HepG2 (cell line): ENCODE data around the gene LGALS7B. TPM values are rescaled to one million over a fixed set of nuclear protein-coding genes. Genes with fewer than 3 reads are reported as not detected.
"Not testable (repeated sequence)": the region's sequence is repeated elsewhere in the genome, so short reads cannot be mapped to it uniquely, and the experiment has no call there.

ENCODE experiments used
- ATAC-seq: fragments of 200-7000 bp; cut with Tn5 transposase; 3 replicates; pipeline ENCODE4 v1.9.1; 2020; ENCODE audit warnings: mild to moderate bottlenecking, moderate library complexity
- BruUV-seq: library from RNA; stranded (reverse); fragments of 400-500 nt; replicated peaks from 2 replicates; lab custom pipeline; 2021; lab: Mats Ljungman, UMichigan
- CTCF ChIA-PET: fragments of 300-600 bp; formaldehyde crosslinking; extraction: SDS; loops from one replicate; lab custom pipeline; 2021; ENCODE audit warnings: low total read pairs, inconsistent platforms, low intra/inter-chr PET ratio; lab: Yijun Ruan, JAX
- POLR2A ChIA-PET: fragments of 350-600 bp; sonication (Branson Sonifier 250); formaldehyde crosslinking; loops from one replicate; lab custom pipeline; 2020; ENCODE audit warnings: antibody characterized with exemption, inconsistent platforms; lab: Yijun Ruan, JAX
- DNase-seq: peaks from one replicate; pipeline ENCODE4 v3.0.0-alpha.2; 2015; ENCODE audit warnings: low spot score
- FAIRE-seq: peaks from 3 replicates; lab custom pipeline; 2011; peaks lifted over from hg19 to GRCh38; lab: Jason Lieb, UNC
- H2AFZ ChIP-seq: one replicate; pipeline ENCODE4 v1.6.1; 2011; ENCODE audit warnings: low read length, inconsistent platforms
- H3K27ac ChIP-seq: fragments of 300-600 bp; 3 replicates; pipeline ENCODE4 v1.8.0; 2011; ENCODE audit warnings: mixed run types, mild to moderate bottlenecking, mixed read lengths, low read length, inconsistent platforms; ENCODE audit not compliant: insufficient read depth; ENCODE audit errors: extremely low read length
- H3K27me3 ChIP-seq, 2 experiments: fragments of 200-600 bp in 1 of 2; 2 replicates in 1 of 2; 3 replicates in 1 of 2; pipeline versions ENCODE4 v1.6.0 to v1.8.0; 2011; ENCODE audit warnings: low read length in 2 of 2, mild to moderate bottlenecking in 2 of 2, moderate library complexity in 2 of 2, inconsistent platforms in 1 of 2; ENCODE audit not compliant: insufficient read depth in 2 of 2, control insufficient read depth in 1 of 2
- H3K36me3 ChIP-seq, 2 experiments: fragments of 200-600 bp in 1 of 2; replicated peaks in 1 of 2; 2 replicates in 1 of 2; 3 replicates in 1 of 2; pipeline versions ENCODE4 v1.5.1 to v1.8.0; 2011; ENCODE audit warnings: low read length in 2 of 2, inconsistent platforms in 1 of 2; ENCODE audit not compliant: insufficient read depth in 2 of 2, control insufficient read depth in 1 of 2
- H3K4me1 ChIP-seq: 2 replicates; pipeline ENCODE4 v1.5.1; 2012; ENCODE audit warnings: low read length, inconsistent platforms; ENCODE audit not compliant: insufficient read depth
- H3K4me2 ChIP-seq: 2 replicates; pipeline ENCODE4 v1.6.0; 2011; ENCODE audit warnings: low read depth, low read length, inconsistent platforms
- H3K4me3 ChIP-seq, 3 experiments: fragments of 200-600 bp in 1 of 3; sonication (generic), shearing (Covaris generic) in 1 of 3; replicated peaks in 1 of 3; 2 replicates each; pipeline ENCODE4 v1.5.1; 2011 to 2016; ENCODE audit warnings: low read length in 3 of 3, inconsistent platforms in 2 of 3, low read depth in 2 of 3, mild to moderate bottlenecking in 2 of 3, control low read depth in 1 of 3, mixed read lengths in 1 of 3; ENCODE audit not compliant: insufficient read depth in 1 of 3
- H3K79me2 ChIP-seq: one replicate; pipeline ENCODE4 v1.6.1; 2011; ENCODE audit warnings: low read length, inconsistent platforms; ENCODE audit not compliant: insufficient read depth
- H3K9ac ChIP-seq: 2 replicates; pipeline ENCODE4 v1.6.0; 2011; ENCODE audit warnings: mild to moderate bottlenecking, low read depth, low read length, inconsistent platforms; ENCODE audit not compliant: insufficient read depth
- H3K9me3 ChIP-seq: 2 replicates; pipeline ENCODE4 v1.5.1; 2012; ENCODE audit warnings: mild to moderate bottlenecking, low read length
- H4K20me1 ChIP-seq: 2 replicates; pipeline ENCODE4 v1.6.0; 2011; ENCODE audit warnings: inconsistent platforms, mild to moderate bottlenecking, low read length, moderate library complexity; ENCODE audit not compliant: insufficient read depth
- ATF4 ChIP-seq, 2 experiments: fragments of 450-650 bp in 1 of 2; sonication (generic) in 1 of 2; formaldehyde crosslinking; IDR thresholded peaks; 2 replicates each; pipeline versions ENCODE4 v1.5.0 to v1.8.0; 2020 to 2022; ENCODE audit warnings: mild to moderate bottlenecking in 1 of 2, missing genetic modification reagents in 1 of 2
- CEBPB ChIP-seq: IDR thresholded peaks from 2 replicates; pipeline ENCODE4 v1.6.1; 2011; ENCODE audit warnings: low read depth, low read length, improper control_type of control experiment, borderline replicate concordance
- CEBPG ChIP-seq: IDR thresholded peaks from 2 replicates; pipeline ENCODE4 v1.6.1; 2016
- HNRNPK ChIP-seq: fragments of 200-400 bp; formaldehyde crosslinking; IDR thresholded peaks from 2 replicates; pipeline ENCODE4 v1.6.1; 2018; ENCODE audit warnings: low read length, low read depth, moderate library complexity, mild to moderate bottlenecking; ENCODE audit not compliant: poor library complexity, severe bottlenecking
- RBFOX2 ChIP-seq: fragments of 200-400 bp; formaldehyde crosslinking; IDR thresholded peaks from 2 replicates; pipeline ENCODE4 v1.6.1; 2017; ENCODE audit warnings: low read depth, mild to moderate bottlenecking, low read length
- WGBS: methylation state at CpG from one replicate; pipeline ENCODE4 v1.1.6; 2017; ENCODE audit warnings: low lambda C conversion rate; 5-methylcytosine and 5-hydroxymethylcytosine counted together
- in situ Hi-C: cut with HindIII; loops from 2 replicates; pipeline ENCODE4 v1.10.0; 2017; ENCODE audit warnings: low pct_unique_long_range_greater_than_20kb; ENCODE audit not compliant: extremely low pct_ligation_motif_present
- intact Hi-C: fragments of 100-400 bp; cut with micrococcal nuclease; formaldehyde crosslinking; loops from one replicate; pipeline ENCODE4 v1.10.0; 2022; ENCODE audit not compliant: unreplicated experiment
- polyA plus RNA-seq, 8 experiments: library from polyadenylated mRNA; depleted of rRNA in 3 of 8; stranded (reverse) in 7 of 8; unstranded in 1 of 8; fragments of >200 nt; fragmentation: Illumina TruSeq in 4 of 8; extraction: Trizol in 4 of 8; gene quantifications; 2 replicates each; pipeline versions ENCODE4 v1.2.1 to v1.2.3, GENCODE V29; 2011 to 2016; ENCODE audit warnings: low read depth in 4 of 8, missing spikeins in 1 of 8, mixed read lengths in 1 of 8; ENCODE audit not compliant: insufficient read depth in 1 of 8
- total RNA-seq, 5 experiments: library from RNA; depleted of rRNA; stranded (reverse); fragments of >200 nt; fragmentation: Illumina TruSeq; extraction: Trizol; gene quantifications; 2 replicates each; pipeline ENCODE4 v1.2.3, GENCODE V29; 2016; ENCODE audit warnings: low read depth in 1 of 5
- TF ChIP-seq, protein P1 (sequence below): sonication (generic); formaldehyde crosslinking; IDR thresholded peaks from 2 replicates; pipeline ENCODE4 v1.4.0; 2020; ENCODE audit warnings: missing genetic modification reagents

Gene LGALS7B
- total and polyA plus RNA-seq, 2 of the 13 experiments (the other 11 are each of a cell fraction or from before 2014, with no cell fraction given): 1.7 to 2.1 TPM

DNA sequence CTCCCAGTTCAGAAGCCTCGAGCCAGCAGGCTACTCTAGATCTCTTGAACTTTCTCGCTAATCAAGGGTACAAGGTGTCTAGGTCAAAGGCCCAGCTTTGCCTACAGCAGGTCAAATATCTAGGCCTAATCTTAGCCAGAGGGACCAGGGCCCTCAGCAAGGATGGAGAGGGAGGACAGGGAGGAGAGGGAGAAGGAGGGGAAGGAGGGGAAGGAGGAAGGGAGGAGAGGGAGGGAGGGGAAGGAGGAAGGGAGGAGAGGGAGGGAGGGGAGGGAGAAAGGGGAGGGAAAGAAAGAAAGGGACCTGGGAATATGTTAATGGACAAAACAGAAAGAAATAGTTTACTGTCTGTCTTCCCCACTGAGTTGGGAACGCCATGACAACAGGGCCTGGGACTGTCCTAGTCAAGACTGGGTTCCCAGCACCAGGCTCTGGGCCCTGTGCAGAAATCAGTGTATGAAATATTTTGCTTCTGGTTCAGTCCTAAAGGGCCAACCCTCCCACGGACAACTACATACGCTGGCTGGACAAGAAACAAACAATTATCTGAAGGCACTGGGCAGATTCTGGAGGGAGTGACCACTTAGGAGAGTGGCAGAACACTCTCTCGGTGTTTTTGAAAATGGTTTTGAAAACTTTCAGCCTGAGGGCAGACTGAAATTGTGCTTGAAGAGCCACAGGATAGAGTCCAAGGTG is 38.0 kb downstream of the LGALS7B start:
- CTCF ChIA-PET: no interaction called here

GRCh38 chr19:38829203-38829602 is 40.2 kb downstream of the LGALS7B start:
- H2AFZ ChIP-seq, H3K9me3 ChIP-seq, BruUV-seq, H3K27me3 ChIP-seq, in situ Hi-C loops, DNase-seq, CTCF ChIA-PET, H4K20me1 ChIP-seq, H3K27ac ChIP-seq, H3K79me2 ChIP-seq, H3K4me3 ChIP-seq, ATAC-seq, H3K4me2 ChIP-seq, H3K9ac ChIP-seq, intact Hi-C loops, FAIRE-seq: not testable (repeated sequence)
- POLR2A ChIA-PET: interaction anchor here (0.6 to 2.3 kb wide), 2 partner anchors 10 to 20 kb away, joined by 3 to 8 read pairs; no protein-coding TSS in a partner anchor
- TF ChIP-seq CEBPG (CRISPR knock-in tag) (peak; percentile 39; the same call in 1 of the 2 replicates), ATF4 (CRISPR knock-in tag; IDR thresholded peaks at IDR 0.05) (peak in 1 of 2 experiments; percentile 64; a peak in 2 of 4 replicates), CEBPB (peak; percentile 83)
- TF ChIP-seq, protein P1, sequence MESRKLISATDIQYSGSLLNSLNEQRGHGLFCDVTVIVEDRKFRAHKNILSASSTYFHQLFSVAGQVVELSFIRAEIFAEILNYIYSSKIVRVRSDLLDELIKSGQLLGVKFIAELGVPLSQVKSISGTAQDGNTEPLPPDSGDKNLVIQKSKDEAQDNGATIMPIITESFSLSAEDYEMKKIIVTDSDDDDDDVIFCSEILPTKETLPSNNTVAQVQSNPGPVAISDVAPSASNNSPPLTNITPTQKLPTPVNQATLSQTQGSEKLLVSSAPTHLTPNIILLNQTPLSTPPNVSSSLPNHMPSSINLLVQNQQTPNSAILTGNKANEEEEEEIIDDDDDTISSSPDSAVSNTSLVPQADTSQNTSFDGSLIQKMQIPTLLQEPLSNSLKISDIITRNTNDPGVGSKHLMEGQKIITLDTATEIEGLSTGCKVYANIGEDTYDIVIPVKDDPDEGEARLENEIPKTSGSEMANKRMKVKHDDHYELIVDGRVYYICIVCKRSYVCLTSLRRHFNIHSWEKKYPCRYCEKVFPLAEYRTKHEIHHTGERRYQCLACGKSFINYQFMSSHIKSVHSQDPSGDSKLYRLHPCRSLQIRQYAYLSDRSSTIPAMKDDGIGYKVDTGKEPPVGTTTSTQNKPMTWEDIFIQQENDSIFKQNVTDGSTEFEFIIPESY: peak; percentile 37; the same call in 1 of the 2 replicates
- WGBS: 99% methylated on average over 7 of the region's 7 CpGs
- Histone ChIP-seq H3K36me3 (peaks cover 5 to 19% of the 10 kb centered on the region in 2 experiments; a peak in 4 of 5 replicates), H3K4me1 (peaks cover 46% of the 10 kb centered on the region)

More for the DNA sequence above, 38.0 kb downstream of the LGALS7B start:
- Histone ChIP-seq H4K20me1 (no peaks in the 10 kb centered on the region), H3K9ac (no peak overlapping the region), H3K27ac (no peak overlapping the region), H2AFZ (no peak overlapping the region), H3K4me1 (peaks cover 33% of the 10 kb centered on the region), H3K27me3 (no peaks in the 10 kb centered on the region; a peak in 1 of 5 replicates), H3K79me2 (peaks cover 8% of the 10 kb centered on the region), H3K36me3 (peaks cover 7 to 25% of the 10 kb centered on the region in 2 experiments), H3K4me2 (no peak overlapping the region), H3K9me3 (no peaks in the 10 kb centered on the region), H3K4me3 (no peak overlapping the region)
- intact Hi-C loops: no loop called here
- WGBS: 93% methylated on average over 6 of the region's 6 CpGs
- no TSS peak for BruUV-seq
- no peak for TF ChIP-seq CEBPG (CRISPR knock-in tag)
- peak; percentile 87 for TF ChIP-seq HNRNPK
- 0 out of 2 replicates have a peak, but pooled peaks have one; percentile 23 for TF ChIP-seq RBFOX2
- FAIRE-seq: no peak
- ATAC-seq: no peak
- in situ Hi-C loops: no loop called here
- POLR2A ChIA-PET: interaction anchor here (2.3 kb wide), 1 partner anchor 8 kb away, joined by 8 read pairs; no protein-coding TSS in a partner anchor
- no peak for DNase-seq
